Esophagus muscularis mucosa (tissue), 4 donors: ENCODE measurements around the gene MBTPS1. TPM values are rescaled to one million over a fixed set of nuclear protein-coding genes. Genes with fewer than 3 reads are reported as not detected.

ENCODE experiments used
- DNase-seq: peaks from one replicate; pipeline ENCODE4 v3.0.0-alpha.2; 2017; ENCODE audit errors: extremely low spot score
- H3K27ac ChIP-seq, 4 donors: fragments of 200-600 bp; sonication (generic); replicated peaks in 1 of 4; 1 replicate in 3 of 4; 2 replicates in 1 of 4; pipeline ENCODE4 v1.5.1; 2016 to 2019; ENCODE audit warnings: mild to moderate bottlenecking in 1 of 4
- H3K27me3 ChIP-seq, 4 donors: fragments of 200-600 bp; sonication (generic); one replicate each; pipeline versions ENCODE4 v1.5.1 to v1.6.0; 2016 to 2019
- H3K36me3 ChIP-seq, 4 donors: fragments of 200-600 bp; sonication (generic); one replicate each; pipeline ENCODE4 v1.5.1; 2016 to 2019
- H3K4me1 ChIP-seq, 4 donors: fragments of 200-600 bp; sonication (generic); one replicate each; pipeline ENCODE4 v1.5.1; 2016 to 2019
- H3K4me3 ChIP-seq, 4 donors: fragments of 200-600 bp; sonication (generic); 1 replicate in 2 of 4; 2 replicates in 2 of 4; pipeline ENCODE4 v1.5.1; 2016 to 2019; ENCODE audit warnings: mild to moderate bottlenecking in 4 of 4, moderate library complexity in 1 of 4
- H3K9me3 ChIP-seq, 4 donors: fragments of 200-600 bp; sonication (generic); 1 replicate in 3 of 4; 2 replicates in 1 of 4; pipeline ENCODE4 v1.5.1; 2016 to 2019
- CTCF ChIP-seq, 3 experiments: fragments of 200-600 bp in 2 of 3; fragments of 450-650 bp in 1 of 3; sonication (generic) in 2 of 3; IDR thresholded peaks; one replicate each; pipeline ENCODE4 v1.5.1; 2017 to 2019; ENCODE audit warnings: antibody characterized with exemption in 3 of 3, mild to moderate bottlenecking in 2 of 3, moderate library complexity in 1 of 3
- EP300 ChIP-seq: sonication (generic); formaldehyde crosslinking; IDR thresholded peaks from one replicate; pipeline ENCODE4 v1.6.1; 2017; ENCODE audit warnings: antibody characterized with exemption
- POLR2A ChIP-seq: fragments of 450-650 bp; IDR thresholded peaks from one replicate; pipeline ENCODE4 v1.6.1; 2017; ENCODE audit warnings: antibody characterized with exemption, moderate library complexity, mild to moderate bottlenecking, low read depth
- POLR2AphosphoS5 ChIP-seq, 2 donors: sonication (generic); formaldehyde crosslinking; IDR thresholded peaks; one replicate each; pipeline ENCODE4 v1.6.1; 2017; ENCODE audit warnings: antibody characterized with exemption in 2 of 2
- WGBS: methylation state at CpG from one replicate; pipeline ENCODE4 v1.1.5; 2018; 5-methylcytosine and 5-hydroxymethylcytosine counted together
- intact Hi-C: fragments of 100-400 bp; cut with DNase I; formaldehyde crosslinking; loops from one replicate; pipeline ENCODE4 v1.15.1; 2023
- total RNA-seq, 4 donors: library from RNA; depleted of rRNA; stranded (reverse); fragments of >200 nt; gene quantifications; one replicate each; pipeline versions ENCODE4 v1.1.0 to v1.2.1, GENCODE V29; 2016

Gene MBTPS1
- total RNA-seq, 4 donors from 2014 or later = 72.4 to 86.6 (median 82.6) TPM

- Histone ChIP-seq H3K27ac (no peak overlapping the region), H3K9me3 (no peaks in the 10 kb centered on the region), H3K4me3 (no peak overlapping the region), H3K27me3 (peaks cover 0 to 35% (median 5%) of the 10 kb centered on the region in 4 donors), H3K36me3 (no peaks in the 10 kb centered on the region), H3K4me1 (no peaks in the 10 kb centered on the region)
- 64% methylated on average over 1 of the region's 1 CpG for WGBS
- intact Hi-C loops = no loop called here
- TF ChIP-seq EP300 (no peak), POLR2A (no peak), CTCF (IDR thresholded peaks at IDR 0.05) (no peak), POLR2AphosphoS5 (IDR thresholded peaks at IDR 0.05) (no peak)
- no peak for DNase-seq
Observed at GRCh38 chr16:84159800-84160199, 43.1 kb upstream of the MBTPS1 start.

GRCh38 chr16:84159007-84159406 lies 42.3 kb upstream of the MBTPS1 start:
- intact Hi-C loops = no loop called here
- no peaks in the 10 kb centered on the region for H3K36me3 ChIP-seq
- H3K4me1 ChIP-seq = no peaks in the 10 kb centered on the region
- no peaks in the 10 kb centered on the region for H3K9me3 ChIP-seq
- H3K27me3 ChIP-seq = peaks cover 0 to 35% (median 5%) of the 10 kb centered on the region in 4 donors
- WGBS = 19% methylated on average over 9 of the region's 9 CpGs
- TF ChIP-seq EP300 (no peak), POLR2A (no peak), POLR2AphosphoS5 (IDR thresholded peaks at IDR 0.05) (no peak), CTCF (IDR thresholded peaks at IDR 0.05) (no peak)
- DNase-seq = no peak
- no peak overlapping the region for H3K4me3 ChIP-seq
- H3K27ac ChIP-seq = no peak overlapping the region

GRCh38 chr16:84156342-84156784 lies 39.6 kb upstream of the MBTPS1 start:
- H3K4me3 ChIP-seq = no peak overlapping the region
- H3K27me3 ChIP-seq = peaks cover 0 to 22% (median 3%) of the 10 kb centered on the region in 4 donors
- H3K9me3 ChIP-seq = no peaks in the 10 kb centered on the region
- 70% methylated on average over 5 of the region's 5 CpGs for WGBS
- H3K4me1 ChIP-seq = no peaks in the 10 kb centered on the region
- no peak for DNase-seq
- no peak for TF ChIP-seq POLR2A
- TF ChIP-seq POLR2AphosphoS5 (IDR thresholded peaks at IDR 0.05) = no peak
- no peak for TF ChIP-seq EP300
- no peak for TF ChIP-seq CTCF (IDR thresholded peaks at IDR 0.05)
- H3K36me3 ChIP-seq = no peaks in the 10 kb centered on the region
- H3K27ac ChIP-seq = no peak overlapping the region
- intact Hi-C loops = no loop called here

GRCh38 chr16:84155771-84156170 lies 39.0 kb upstream of the MBTPS1 start:
- peaks cover 0 to 21% (median 2%) of the 10 kb centered on the region in 4 donors for H3K27me3 ChIP-seq
- WGBS = 89% methylated on average over 6 of the region's 6 CpGs
- H3K36me3 ChIP-seq = no peaks in the 10 kb centered on the region
- no peaks in the 10 kb centered on the region for H3K9me3 ChIP-seq
- no peak for DNase-seq
- no peak overlapping the region for H3K4me3 ChIP-seq
- TF ChIP-seq POLR2A (no peak), POLR2AphosphoS5 (IDR thresholded peaks at IDR 0.05) (no peak), EP300 (no peak), CTCF (IDR thresholded peaks at IDR 0.05) (no peak)
- intact Hi-C loops = no loop called here
- H3K4me1 ChIP-seq = no peaks in the 10 kb centered on the region
- no peak overlapping the region for H3K27ac ChIP-seq

GRCh38 chr16:84155226-84155625 lies 38.5 kb upstream of the MBTPS1 start:
- Histone ChIP-seq H3K4me1 (no peaks in the 10 kb centered on the region), H3K27ac (no peak overlapping the region), H3K9me3 (no peaks in the 10 kb centered on the region), H3K27me3 (peaks cover 0 to 19% (median 2%) of the 10 kb centered on the region in 4 donors), H3K36me3 (no peaks in the 10 kb centered on the region), H3K4me3 (no peak overlapping the region)
- intact Hi-C loops = no loop called here
- 100% methylated on average over 3 of the region's 4 CpGs for WGBS
- TF ChIP-seq EP300 (no peak), CTCF (IDR thresholded peaks at IDR 0.05) (no peak), POLR2A (no peak), POLR2AphosphoS5 (IDR thresholded peaks at IDR 0.05) (no peak)
- no peak for DNase-seq
